ENCODE measurements around the gene UBR3.

The UBR3 gene

DNA sequence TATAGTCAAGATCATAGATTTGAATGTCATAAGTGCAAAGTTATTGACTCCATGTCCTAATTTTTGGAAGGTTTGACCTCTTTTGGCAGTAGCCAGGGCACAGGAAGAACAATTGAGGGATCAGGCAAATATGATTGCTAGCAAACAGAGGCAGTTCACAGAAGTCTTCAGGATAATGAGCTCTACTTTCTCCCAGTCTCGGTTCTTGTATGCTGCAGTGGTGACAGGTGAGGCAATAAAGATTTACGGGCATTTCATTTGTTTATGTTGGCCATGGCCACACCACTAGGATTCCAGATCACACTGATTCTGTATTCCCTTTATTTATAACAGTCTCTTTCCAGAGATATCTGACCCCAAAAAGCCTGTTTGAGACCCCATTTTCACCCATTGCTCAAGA is 137.5 kb downstream of the UBR3 start:
- Histone ChIP-seq H3K9me3 (ENCODE audit: control insufficient read depth, insufficient read depth, low read depth, low read length) (no peaks in the 10 kb centered on the region), H3K27ac (ENCODE audit: extremely low read depth, low read depth, low read length) (no peak overlapping the region), H3K4me1 (ENCODE audit: control insufficient read depth, insufficient read depth, low read length) (peaks cover 10% of the 10 kb centered on the region), H3K36me3 (ENCODE audit: control insufficient read depth in 2 of 2, insufficient read depth in 1 of 2, low read length in 2 of 2) (peaks cover 0 to 11% of the 10 kb centered on the region in 2 experiments; a peak in 1 of 3 replicates), H3K4me3 (ENCODE audit: low read depth, low read length) (no peak overlapping the region)
- TF ChIP-seq ZBTB17 (tag by site-specific recombination; IDR thresholded peaks at IDR 0.05) = peak; percentile 68
- TF ChIP-seq ZBTB7A (tag by site-specific recombination; IDR thresholded peaks at IDR 0.05; ENCODE audit: low read depth) = no peak
- TF ChIP-seq REPIN1 (tag by site-specific recombination; IDR thresholded peaks at IDR 0.05; ENCODE audit: low read depth) = no peak
- peak; percentile 67; the same call in 1 of the 2 replicates for TF ChIP-seq OSR2 (tag by site-specific recombination; IDR thresholded peaks at IDR 0.05)
- TF ChIP-seq, protein P1, sequence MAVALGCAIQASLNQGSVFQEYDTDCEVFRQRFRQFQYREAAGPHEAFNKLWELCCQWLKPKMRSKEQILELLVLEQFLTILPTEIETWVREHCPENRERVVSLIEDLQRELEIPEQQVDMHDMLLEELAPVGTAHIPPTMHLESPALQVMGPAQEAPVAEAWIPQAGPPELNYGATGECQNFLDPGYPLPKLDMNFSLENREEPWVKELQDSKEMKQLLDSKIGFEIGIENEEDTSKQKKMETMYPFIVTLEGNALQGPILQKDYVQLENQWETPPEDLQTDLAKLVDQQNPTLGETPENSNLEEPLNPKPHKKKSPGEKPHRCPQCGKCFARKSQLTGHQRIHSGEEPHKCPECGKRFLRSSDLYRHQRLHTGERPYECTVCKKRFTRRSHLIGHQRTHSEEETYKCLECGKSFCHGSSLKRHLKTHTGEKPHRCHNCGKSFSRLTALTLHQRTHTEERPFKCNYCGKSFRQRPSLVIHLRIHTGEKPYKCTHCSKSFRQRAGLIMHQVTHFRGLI (tag by site-specific recombination; IDR thresholded peaks at IDR 0.05) = peak; percentile 30; the same call in 1 of the 2 replicates
- no peak for TF ChIP-seq IKZF3 (tag by site-specific recombination; IDR thresholded peaks at IDR 0.05)
- TF ChIP-seq, protein P2, sequence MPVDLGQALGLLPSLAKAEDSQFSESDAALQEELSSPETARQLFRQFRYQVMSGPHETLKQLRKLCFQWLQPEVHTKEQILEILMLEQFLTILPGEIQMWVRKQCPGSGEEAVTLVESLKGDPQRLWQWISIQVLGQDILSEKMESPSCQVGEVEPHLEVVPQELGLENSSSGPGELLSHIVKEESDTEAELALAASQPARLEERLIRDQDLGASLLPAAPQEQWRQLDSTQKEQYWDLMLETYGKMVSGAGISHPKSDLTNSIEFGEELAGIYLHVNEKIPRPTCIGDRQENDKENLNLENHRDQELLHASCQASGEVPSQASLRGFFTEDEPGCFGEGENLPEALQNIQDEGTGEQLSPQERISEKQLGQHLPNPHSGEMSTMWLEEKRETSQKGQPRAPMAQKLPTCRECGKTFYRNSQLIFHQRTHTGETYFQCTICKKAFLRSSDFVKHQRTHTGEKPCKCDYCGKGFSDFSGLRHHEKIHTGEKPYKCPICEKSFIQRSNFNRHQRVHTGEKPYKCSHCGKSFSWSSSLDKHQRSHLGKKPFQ (tag by site-specific recombination; IDR thresholded peaks at IDR 0.05) = 0 out of 2 replicates have a peak, but pooled peaks have one; percentile 25
- POLR2A ChIA-PET = no interaction called here
- CTCF ChIA-PET = interaction anchor here (1.2 kb wide), 1 partner anchor 12 kb away, joined by 3 read pairs; no protein-coding TSS in a partner anchor

DNA sequence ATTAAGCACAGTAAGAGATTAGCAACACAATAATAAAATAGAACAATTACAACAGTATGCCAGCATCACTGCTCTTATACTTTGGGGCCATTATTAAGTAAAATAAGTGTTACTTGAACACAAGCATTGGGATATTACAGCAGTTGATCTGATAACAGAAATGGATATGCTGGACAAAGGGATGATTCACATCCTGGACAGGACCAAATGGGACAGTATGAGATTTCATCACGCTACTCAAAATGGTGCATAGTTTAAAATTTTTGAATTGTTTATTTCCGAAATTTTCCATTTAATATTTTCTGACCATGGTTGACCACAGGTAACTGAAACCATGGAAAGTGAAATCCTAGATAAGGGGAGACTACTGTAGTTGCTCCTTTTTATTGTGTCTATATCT is 138.2 kb downstream of the UBR3 start:
- POLR2A ChIA-PET = no interaction called here
- H3K27ac ChIP-seq (ENCODE audit: extremely low read depth, low read depth, low read length) = no peak overlapping the region
- TF ChIP-seq ZNF223 (tag by site-specific recombination; IDR thresholded peaks at IDR 0.05) = no peak
- TF ChIP-seq ZNF169 (tag by site-specific recombination; IDR thresholded peaks at IDR 0.05) = no peak
- TF ChIP-seq, protein P2 (tag by site-specific recombination; IDR thresholded peaks at IDR 0.05) = no peak
- TF ChIP-seq ZFHX2 (tag by site-specific recombination; conservative IDR thresholded peaks at IDR 0.05) = no peak
- no peak for TF ChIP-seq MZF1 (tag by site-specific recombination; IDR thresholded peaks at IDR 0.05; ENCODE audit: borderline replicate concordance)
- TF ChIP-seq, protein P3, sequence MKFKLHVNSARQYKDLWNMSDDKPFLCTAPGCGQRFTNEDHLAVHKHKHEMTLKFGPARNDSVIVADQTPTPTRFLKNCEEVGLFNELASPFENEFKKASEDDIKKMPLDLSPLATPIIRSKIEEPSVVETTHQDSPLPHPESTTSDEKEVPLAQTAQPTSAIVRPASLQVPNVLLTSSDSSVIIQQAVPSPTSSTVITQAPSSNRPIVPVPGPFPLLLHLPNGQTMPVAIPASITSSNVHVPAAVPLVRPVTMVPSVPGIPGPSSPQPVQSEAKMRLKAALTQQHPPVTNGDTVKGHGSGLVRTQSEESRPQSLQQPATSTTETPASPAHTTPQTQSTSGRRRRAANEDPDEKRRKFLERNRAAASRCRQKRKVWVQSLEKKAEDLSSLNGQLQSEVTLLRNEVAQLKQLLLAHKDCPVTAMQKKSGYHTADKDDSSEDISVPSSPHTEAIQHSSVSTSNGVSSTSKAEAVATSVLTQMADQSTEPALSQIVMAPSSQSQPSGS (tag by site-specific recombination; IDR thresholded peaks at IDR 0.05; ENCODE audit: low read depth) = no peak
- no peak for TF ChIP-seq ZNF302 (tag by site-specific recombination; IDR thresholded peaks at IDR 0.05; ENCODE audit: low read depth)
- no peak for TF ChIP-seq ZNF16 (tag by site-specific recombination; IDR thresholded peaks at IDR 0.05; ENCODE audit: low read depth)
- TF ChIP-seq ZNF133 (tag by site-specific recombination; IDR thresholded peaks at IDR 0.05) = no peak
- no peak for TF ChIP-seq ZSCAN30 (tag by site-specific recombination; IDR thresholded peaks at IDR 0.05)
- no peak for TF ChIP-seq BCL11A (tag by site-specific recombination; IDR thresholded peaks at IDR 0.05; ENCODE audit: low read depth)
- TF ChIP-seq EGR2 (tag by site-specific recombination; IDR thresholded peaks at IDR 0.05; ENCODE audit: low read depth) = no peak

More for the DNA sequence above, 138.2 kb downstream of the UBR3 start:
- H3K4me3 ChIP-seq (ENCODE audit: low read depth, low read length) = no peak overlapping the region
- peaks cover 10% of the 10 kb centered on the region for H3K4me1 ChIP-seq (ENCODE audit: control insufficient read depth, insufficient read depth, low read length)
- no peaks in the 10 kb centered on the region for H3K9me3 ChIP-seq (ENCODE audit: control insufficient read depth, insufficient read depth, low read depth, low read length)
- peaks cover 0 to 11% of the 10 kb centered on the region in 2 experiments; a peak in 1 of 3 replicates for H3K36me3 ChIP-seq (ENCODE audit: control insufficient read depth in 2 of 2, insufficient read depth in 1 of 2, low read length in 2 of 2)
- CTCF ChIA-PET = no interaction called here
